Vagina (tissue), 2 donors: ENCODE data around the gene KMT2A.

ENCODE experiments used
- POLR2A ChIP-seq, 2 donors: fragments of 450-650 bp; IDR thresholded peaks; one replicate each; pipeline ENCODE4 v1.6.1; 2017; ENCODE audit warnings: antibody characterized with exemption in 2 of 2, mild to moderate bottlenecking in 2 of 2, moderate library complexity in 2 of 2
- TF ChIP-seq, protein P1 (sequence below), 3 experiments: fragments of 450-650 bp in 2 of 3; fragments of 200-600 bp in 1 of 3; sonication (generic) in 1 of 3; IDR thresholded peaks; one replicate each; pipeline ENCODE4 v1.5.1; 2017 to 2019; ENCODE audit warnings: antibody characterized with exemption in 3 of 3, mild to moderate bottlenecking in 2 of 3, moderate library complexity in 2 of 3

GRCh38 chr11:118439646-118440045, 3.4 kb downstream of the KMT2A start:
- TF ChIP-seq, protein P1, sequence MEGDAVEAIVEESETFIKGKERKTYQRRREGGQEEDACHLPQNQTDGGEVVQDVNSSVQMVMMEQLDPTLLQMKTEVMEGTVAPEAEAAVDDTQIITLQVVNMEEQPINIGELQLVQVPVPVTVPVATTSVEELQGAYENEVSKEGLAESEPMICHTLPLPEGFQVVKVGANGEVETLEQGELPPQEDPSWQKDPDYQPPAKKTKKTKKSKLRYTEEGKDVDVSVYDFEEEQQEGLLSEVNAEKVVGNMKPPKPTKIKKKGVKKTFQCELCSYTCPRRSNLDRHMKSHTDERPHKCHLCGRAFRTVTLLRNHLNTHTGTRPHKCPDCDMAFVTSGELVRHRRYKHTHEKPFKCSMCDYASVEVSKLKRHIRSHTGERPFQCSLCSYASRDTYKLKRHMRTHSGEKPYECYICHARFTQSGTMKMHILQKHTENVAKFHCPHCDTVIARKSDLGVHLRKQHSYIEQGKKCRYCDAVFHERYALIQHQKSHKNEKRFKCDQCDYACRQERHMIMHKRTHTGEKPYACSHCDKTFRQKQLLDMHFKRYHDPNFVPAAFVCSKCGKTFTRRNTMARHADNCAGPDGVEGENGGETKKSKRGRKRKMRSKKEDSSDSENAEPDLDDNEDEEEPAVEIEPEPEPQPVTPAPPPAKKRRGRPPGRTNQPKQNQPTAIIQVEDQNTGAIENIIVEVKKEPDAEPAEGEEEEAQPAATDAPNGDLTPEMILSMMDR (IDR thresholded peaks at IDR 0.05) = no peak
- TF ChIP-seq POLR2A (IDR thresholded peaks at IDR 0.05) = no peak
